Psoas muscle (tissue), 8 donors: Measurements from ENCODE around the gene ANKFY1. TPM values are rescaled to one million over a fixed set of nuclear protein-coding genes. Genes with fewer than 3 reads are reported as not detected.
"Not testable (repeated sequence)": the region's sequence is repeated elsewhere in the genome, so short reads cannot be mapped to it uniquely, and the experiment has no call there.

Source experiments
- ATAC-seq, 4 donors: fragments of 200-7000 bp; cut with Tn5 transposase; one replicate each; pipeline ENCODE4 v1.9.1; 2020; ENCODE audit warnings: moderate library complexity in 3 of 4, mild to moderate bottlenecking in 2 of 4
- DNase-seq, 2 donors: peaks; one replicate each; pipeline ENCODE4 v3.0.0-alpha.2; 2020
- H3K27ac ChIP-seq: fragments of 200-600 bp; one replicate; pipeline ENCODE4 v1.8.0; 2022
- H3K27me3 ChIP-seq, 3 donors: fragments of 200-600 bp in 1 of 3; one replicate each; pipeline versions ENCODE4 v1.6.1 to v1.8.0; 2013 to 2022; ENCODE audit warnings: low read length in 2 of 3, mild to moderate bottlenecking in 2 of 3, moderate library complexity in 1 of 3; ENCODE audit not compliant: insufficient read depth in 3 of 3
- H3K36me3 ChIP-seq, 2 donors: fragments of 200-600 bp in 1 of 2; one replicate each; pipeline versions ENCODE4 v1.6.1 to v1.8.0; 2013 to 2022; ENCODE audit warnings: low read depth in 1 of 2, mild to moderate bottlenecking in 1 of 2, moderate library complexity in 1 of 2; ENCODE audit not compliant: insufficient read depth in 1 of 2
- H3K4me1 ChIP-seq: fragments of 200-600 bp; one replicate; pipeline ENCODE4 v1.8.0; 2022
- H3K4me3 ChIP-seq: fragments of 200-600 bp; one replicate; pipeline ENCODE4 v1.8.0; 2022; ENCODE audit warnings: mild to moderate bottlenecking
- H3K9me3 ChIP-seq: fragments of 200-600 bp; one replicate; pipeline ENCODE4 v1.8.0; 2022
- WGBS, 3 donors: extraction: QIAGEN DNeasy Blood & Tissue Kit; methylation state at CpG; one replicate each; pipeline versions ENCODE4 v1.1.6 to v1.1.7; 2013; 5-methylcytosine and 5-hydroxymethylcytosine counted together
- intact Hi-C, 2 donors: fragments of 100-400 bp; cut with DNase I; formaldehyde crosslinking; loops; one replicate each; pipeline versions ENCODE4 v1.11.0 to v1.14.2; 2022
- polyA plus RNA-seq, 3 donors: library from polyadenylated mRNA; stranded (reverse); fragments of 200-250 nt; gene quantifications; one replicate each; pipeline ENCODE4 v1.2.3, GENCODE V29; 2013
- total RNA-seq, 4 donors: library from RNA; stranded (reverse); fragmentation: NEBNext Ultra II Directional in 2 of 4; extraction: Animal tissue kit (Norgen Biotek cat#: 25700) in 2 of 4; gene quantifications; one replicate each; pipeline versions ENCODE4 v1.2.1 to v1.2.4, GENCODE V29; 2021 to 2023
- TF ChIP-seq, protein P1 (sequence below): fragments of 200-600 bp; IDR thresholded peaks from one replicate; pipeline ENCODE4 v1.8.0; 2022; ENCODE audit warnings: antibody characterized with exemption
- donor health status: healthy with polysubstance abuse.
- donor health status: DM: no; HTN: no; CAD: no; lungs with moderate emphysema.
- donor health status: Bipolar disorder and iron deficiency.
- donor health status: healthy.
- donor health status: DM: yes; HTN: yes; CAD: no.
- donor health status: DM: no; HTN: no; CAD: no.
- donor health status: DM: no; HTN: no; CAD: no.
- donor health status: DM: yes; HTN: yes; CAD: no.

ANKFY1 gene
- total and polyA plus RNA-seq, 7 donors = 5.7 to 18.8 (median 12.8) TPM

- DNase-seq (no peak), ATAC-seq (no peak)
- WGBS, 3 donors = 92 to 98% (median 93%) methylated on average over 4 of the region's 4 CpGs
- Histone ChIP-seq H3K4me3 (no peak overlapping the region), H3K9me3 (no peaks in the 10 kb centered on the region), H3K4me1 (peaks cover 13% of the 10 kb centered on the region), H3K27me3 (no peaks in the 10 kb centered on the region), H3K27ac (no peak overlapping the region), H3K36me3 (peaks cover 0 to 54% of the 10 kb centered on the region in 2 donors)
- TF ChIP-seq, protein P1, sequence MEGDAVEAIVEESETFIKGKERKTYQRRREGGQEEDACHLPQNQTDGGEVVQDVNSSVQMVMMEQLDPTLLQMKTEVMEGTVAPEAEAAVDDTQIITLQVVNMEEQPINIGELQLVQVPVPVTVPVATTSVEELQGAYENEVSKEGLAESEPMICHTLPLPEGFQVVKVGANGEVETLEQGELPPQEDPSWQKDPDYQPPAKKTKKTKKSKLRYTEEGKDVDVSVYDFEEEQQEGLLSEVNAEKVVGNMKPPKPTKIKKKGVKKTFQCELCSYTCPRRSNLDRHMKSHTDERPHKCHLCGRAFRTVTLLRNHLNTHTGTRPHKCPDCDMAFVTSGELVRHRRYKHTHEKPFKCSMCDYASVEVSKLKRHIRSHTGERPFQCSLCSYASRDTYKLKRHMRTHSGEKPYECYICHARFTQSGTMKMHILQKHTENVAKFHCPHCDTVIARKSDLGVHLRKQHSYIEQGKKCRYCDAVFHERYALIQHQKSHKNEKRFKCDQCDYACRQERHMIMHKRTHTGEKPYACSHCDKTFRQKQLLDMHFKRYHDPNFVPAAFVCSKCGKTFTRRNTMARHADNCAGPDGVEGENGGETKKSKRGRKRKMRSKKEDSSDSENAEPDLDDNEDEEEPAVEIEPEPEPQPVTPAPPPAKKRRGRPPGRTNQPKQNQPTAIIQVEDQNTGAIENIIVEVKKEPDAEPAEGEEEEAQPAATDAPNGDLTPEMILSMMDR = no peak
- intact Hi-C loops = loop anchor here in 1 of 2 donors (2.0 kb wide), 1 partner anchor 212 kb away; no protein-coding TSS in a partner anchor
These were observed 62.6 kb downstream of the ANKFY1 start for GRCh38 chr17:4201226-4201625.

DNA sequence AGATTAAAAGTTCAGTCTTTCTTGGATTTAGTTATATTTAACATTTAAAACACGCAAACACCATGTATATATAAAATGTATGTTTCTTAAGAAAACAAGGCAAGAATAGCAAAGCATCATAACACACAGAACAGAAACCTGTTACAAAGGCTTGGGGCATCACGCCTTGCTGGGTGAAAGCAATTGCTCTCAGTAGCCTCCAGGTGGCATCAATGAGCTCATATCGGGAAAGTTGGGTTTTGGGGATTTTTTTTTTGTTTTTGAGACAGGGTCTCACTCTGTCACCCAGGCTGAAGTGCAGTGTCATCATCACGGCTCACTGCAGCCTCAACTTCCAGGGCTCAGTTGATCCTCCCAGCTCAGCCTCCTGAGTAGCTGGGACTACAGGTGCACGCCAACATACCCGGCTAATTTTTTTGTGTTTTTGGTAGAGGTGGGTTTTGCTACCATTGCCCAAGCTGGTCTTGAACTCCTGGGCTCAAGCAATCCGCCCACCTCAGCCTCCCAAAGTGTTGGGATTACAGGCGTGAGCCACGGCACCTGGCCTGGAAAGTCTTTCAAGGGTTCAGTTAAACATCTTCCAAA is 63.9 kb downstream of the ANKFY1 start:
- intact Hi-C loops = loop anchor here (2.0 kb wide), 1 partner anchor 213 kb away; no protein-coding TSS in a partner anchor
- Histone ChIP-seq H3K27me3 (no peaks in the 10 kb centered on the region), H3K36me3 (peaks cover 0 to 51% of the 10 kb centered on the region in 2 donors), H3K4me1 (peaks cover 10% of the 10 kb centered on the region), H3K9me3 (no peaks in the 10 kb centered on the region), H3K27ac (no peak overlapping the region), H3K4me3 (no peak overlapping the region)
- ATAC-seq (peak in 3 of 4 donors; percentile 32 to 55 (median 39)), DNase-seq (no peak)
- TF ChIP-seq, protein P1 = peak; percentile 74
- 68 to 74% (median 71%) methylated on average over 9 of the region's 9 CpGs for WGBS, 3 donors

DNA sequence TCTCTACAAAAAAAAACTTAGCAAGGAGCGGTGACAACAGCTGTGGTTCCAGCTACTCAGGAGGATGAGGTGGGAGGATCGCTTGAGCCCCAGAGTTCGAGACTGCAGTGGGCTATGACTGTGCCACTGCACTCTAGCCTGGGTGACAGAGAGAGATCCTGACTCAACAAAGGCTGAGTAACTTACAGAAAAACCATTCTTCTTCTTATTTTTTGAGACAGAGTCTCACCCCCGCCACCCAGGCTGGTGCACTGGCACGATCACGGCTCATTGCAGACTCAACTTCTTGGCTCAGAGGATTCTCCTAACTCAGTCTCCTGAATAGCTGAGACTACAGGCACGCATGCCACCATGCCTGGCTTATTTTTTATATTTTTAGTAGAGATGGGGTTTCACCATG is 64.8 kb downstream of the ANKFY1 start:
- TF ChIP-seq, protein P1 = no peak
- WGBS, 3 donors = 67 to 89% (median 85%) methylated on average over 7 of the region's 7 CpGs
- DNase-seq = no peak
- Histone ChIP-seq H3K9me3 (no peaks in the 10 kb centered on the region), H3K4me1 (peaks cover 3% of the 10 kb centered on the region), H3K27ac (no peak overlapping the region), H3K36me3 (peaks cover 0 to 56% of the 10 kb centered on the region in 2 donors), H3K27me3 (no peaks in the 10 kb centered on the region), H3K4me3 (no peak overlapping the region)
- ATAC-seq = no peak
- intact Hi-C loops = loop anchor here in 1 of 2 donors (2.0 kb wide), 1 partner anchor 214 kb away; no protein-coding TSS in a partner anchor

DNA sequence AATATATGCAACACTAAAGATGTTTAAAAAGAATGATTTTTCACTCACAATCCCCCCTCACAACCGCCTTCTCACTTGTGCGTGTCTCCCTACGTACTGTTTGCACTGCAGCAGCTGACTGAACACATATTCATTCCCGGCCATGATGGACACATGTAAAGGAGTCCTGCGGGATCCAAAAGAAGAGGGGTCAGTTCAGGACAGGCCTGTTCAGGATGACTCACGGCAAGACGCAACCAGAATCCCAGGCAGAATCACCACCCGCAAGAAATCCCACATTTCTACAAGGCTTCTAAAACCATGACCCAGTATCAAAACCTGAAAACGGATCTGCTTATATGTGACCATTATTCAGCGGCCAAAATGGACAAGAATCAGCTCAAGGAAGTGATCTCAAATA is 68.5 kb downstream of the ANKFY1 start:
- intact Hi-C loops = no loop called here
- H3K4me3 ChIP-seq = no peak overlapping the region
- DNase-seq (no peak), ATAC-seq (peak; percentile 44 to 72 (median 62))
- 67 to 74% (median 69%) methylated on average over 10 of the region's 10 CpGs for WGBS, 3 donors
- no peaks in the 10 kb centered on the region for H3K9me3 ChIP-seq
- H3K27ac ChIP-seq = no peak overlapping the region
- H3K36me3 ChIP-seq = peaks cover 0 to 74% of the 10 kb centered on the region in 2 donors
- H3K4me1 ChIP-seq = peaks cover 3% of the 10 kb centered on the region
- TF ChIP-seq, protein P1 = no peak
- no peaks in the 10 kb centered on the region for H3K27me3 ChIP-seq

- ATAC-seq = no peak
- Histone ChIP-seq H3K27ac (no peak overlapping the region), H3K27me3 (no peaks in the 10 kb centered on the region), H3K36me3 (peaks cover 0 to 74% of the 10 kb centered on the region in 2 donors), H3K4me3 (no peak overlapping the region), H3K9me3 (no peaks in the 10 kb centered on the region), H3K4me1 (peaks cover 2% of the 10 kb centered on the region)
- TF ChIP-seq, protein P1 = no peak
- no peak for DNase-seq
- 94% methylated on average over 15 of the region's 15 CpGs for WGBS, 3 donors
- intact Hi-C loops = no loop called here
These were observed 69.0 kb downstream of the ANKFY1 start for GRCh38 chr17:4194796-4195195.

DNA sequence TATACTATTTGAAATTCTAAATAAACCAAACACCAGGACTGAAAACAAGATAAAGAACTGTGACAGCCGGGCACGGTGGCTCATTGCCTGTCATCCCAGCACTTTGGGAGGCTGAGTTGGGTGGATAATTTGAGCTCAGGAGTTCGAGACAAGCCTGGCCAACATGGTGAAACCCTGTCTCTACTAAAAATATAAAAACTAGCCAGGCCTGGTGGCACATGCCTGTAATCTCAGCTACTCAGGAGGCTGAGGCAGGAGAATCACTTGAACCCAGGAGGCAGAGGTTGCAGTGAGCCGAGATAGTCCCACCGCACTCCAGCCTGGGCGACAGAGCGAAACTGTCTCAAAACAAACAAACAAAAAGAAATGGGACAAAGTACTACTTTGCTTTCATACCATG is 73.0 kb downstream of the ANKFY1 start:
- H3K4me1 ChIP-seq, H3K9me3 ChIP-seq, H3K27me3 ChIP-seq, H3K27ac ChIP-seq, DNase-seq, ATAC-seq, H3K4me3 ChIP-seq, intact Hi-C loops: not testable (repeated sequence)
- peaks cover 2 to 88% of the 10 kb centered on the region in 2 donors for H3K36me3 ChIP-seq
- WGBS, 3 donors = 64 to 77% (median 77%) methylated on average over 7 of the region's 7 CpGs
